Mesenteric fat pad (tissue), 1 donor: ENCODE results near the gene SUN1. TPM values are rescaled to one million over a fixed set of nuclear protein-coding genes. Genes with fewer than 3 reads are reported as not detected.
"Not testable (repeated sequence)": the region's sequence is repeated elsewhere in the genome, so short reads cannot be mapped to it uniquely, and the experiment has no call there.

ENCODE experiments used
- DNase-seq: peaks from one replicate; pipeline ENCODE4 v3.0.0-alpha.2; 2020; ENCODE audit warnings: low spot score
- long read RNA-seq: library from polyadenylated mRNA; unstranded; transcript quantifications from one replicate; pipeline ENCODE4 v2.0.0, GENCODE V29; 2020
- total RNA-seq: library from RNA; stranded (reverse); fragmentation: NEBNext Ultra II Directional; extraction: Animal tissue kit (Norgen Biotek cat#: 25700); gene quantifications from one replicate; pipeline ENCODE4 v1.2.1, GENCODE V29; 2021
- donor health status: DM: yes; HTN: yes; CAD: no.

Gene SUN1, protein sequence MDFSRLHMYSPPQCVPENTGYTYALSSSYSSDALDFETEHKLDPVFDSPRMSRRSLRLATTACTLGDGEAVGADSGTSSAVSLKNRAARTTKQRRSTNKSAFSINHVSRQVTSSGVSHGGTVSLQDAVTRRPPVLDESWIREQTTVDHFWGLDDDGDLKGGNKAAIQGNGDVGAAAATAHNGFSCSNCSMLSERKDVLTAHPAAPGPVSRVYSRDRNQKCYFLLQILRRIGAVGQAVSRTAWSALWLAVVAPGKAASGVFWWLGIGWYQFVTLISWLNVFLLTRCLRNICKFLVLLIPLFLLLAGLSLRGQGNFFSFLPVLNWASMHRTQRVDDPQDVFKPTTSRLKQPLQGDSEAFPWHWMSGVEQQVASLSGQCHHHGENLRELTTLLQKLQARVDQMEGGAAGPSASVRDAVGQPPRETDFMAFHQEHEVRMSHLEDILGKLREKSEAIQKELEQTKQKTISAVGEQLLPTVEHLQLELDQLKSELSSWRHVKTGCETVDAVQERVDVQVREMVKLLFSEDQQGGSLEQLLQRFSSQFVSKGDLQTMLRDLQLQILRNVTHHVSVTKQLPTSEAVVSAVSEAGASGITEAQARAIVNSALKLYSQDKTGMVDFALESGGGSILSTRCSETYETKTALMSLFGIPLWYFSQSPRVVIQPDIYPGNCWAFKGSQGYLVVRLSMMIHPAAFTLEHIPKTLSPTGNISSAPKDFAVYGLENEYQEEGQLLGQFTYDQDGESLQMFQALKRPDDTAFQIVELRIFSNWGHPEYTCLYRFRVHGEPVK
- 144 TPM for total RNA-seq
- long read RNA-seq, partial matches to known transcripts = 32 of 47 reads
- long read RNA-seq, other reads (novel, unspliced or antisense) = 13 of 47 reads

DNA sequence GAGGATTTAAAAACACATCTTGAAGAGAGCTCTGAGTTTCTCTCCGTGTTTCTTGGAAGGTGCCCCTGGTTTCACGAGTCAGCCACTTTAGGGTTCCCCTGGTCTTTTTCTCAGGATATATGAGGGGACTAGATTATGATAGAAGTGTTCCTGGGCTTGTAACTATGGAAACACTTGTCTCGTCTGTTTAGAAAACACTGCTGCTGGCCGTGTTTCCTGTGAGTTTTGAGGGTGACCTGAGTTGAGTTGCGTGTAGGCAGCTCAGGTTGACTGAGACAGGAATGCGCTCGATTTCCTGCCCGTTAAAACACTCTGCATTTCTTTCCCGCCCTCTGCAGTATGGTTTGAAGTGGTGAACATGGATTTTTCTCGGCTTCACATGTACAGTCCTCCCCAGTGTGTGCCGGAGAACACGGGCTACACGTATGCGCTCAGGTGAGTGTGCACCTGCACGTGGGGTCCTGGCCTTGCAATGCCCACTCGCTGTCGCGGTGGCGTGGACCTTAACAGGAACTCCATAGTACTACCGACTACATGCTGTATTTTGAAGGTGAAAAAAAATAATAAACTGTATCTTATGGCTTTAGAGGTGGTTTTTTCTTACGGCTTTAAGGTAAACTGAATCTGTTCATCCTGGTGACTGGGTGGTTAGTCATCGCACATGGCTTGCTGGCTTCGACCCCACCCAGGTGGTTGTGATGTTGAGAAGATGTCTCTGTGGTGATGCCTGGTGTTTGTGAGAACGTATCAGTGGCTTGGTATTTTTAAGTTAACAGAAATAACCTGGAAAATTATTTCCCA is at the start of gene SUN1:
Gene SUN1, plus strand, starts transcription at position 310 of the 801 bp plus-strand sequence. Its CDS starts 49 bp downstream, at position 359.
- no peak for DNase-seq

DNA sequence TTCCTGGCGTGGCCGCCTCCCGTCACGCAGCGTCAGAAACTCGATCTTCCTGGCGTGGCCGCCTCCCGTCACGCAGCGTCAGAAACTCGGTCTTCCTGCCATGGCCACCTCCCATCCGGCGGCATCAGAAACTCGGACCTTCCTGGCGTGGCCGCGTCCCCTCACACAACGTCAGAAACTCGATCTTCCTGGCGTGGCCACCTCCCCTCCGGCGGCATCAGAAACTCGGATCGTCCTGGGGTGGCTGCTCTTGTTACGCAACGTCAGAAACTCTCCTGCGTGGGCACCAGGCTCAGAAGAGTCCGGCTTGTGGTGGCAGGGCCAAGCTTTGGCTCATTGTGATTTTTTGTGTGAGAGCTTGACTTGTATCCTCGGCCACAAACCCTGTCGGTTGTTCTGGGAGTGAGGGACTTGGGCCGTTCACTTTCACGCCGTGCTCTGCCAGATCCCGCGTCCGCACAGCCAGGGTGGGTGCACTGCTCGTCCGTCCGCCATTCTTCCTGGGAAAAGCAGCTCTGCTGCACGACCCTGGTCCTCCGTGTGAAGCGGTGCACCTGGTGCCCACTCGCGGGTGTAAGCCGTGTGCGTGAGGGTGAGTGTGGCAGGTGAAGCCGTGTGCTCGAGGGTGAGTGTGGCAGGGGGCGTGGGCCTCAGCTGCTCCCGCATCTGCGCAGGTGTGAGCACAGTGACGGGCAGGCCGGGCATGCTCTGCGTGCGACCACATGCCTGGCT is 49.4 kb upstream of the SUN1 start:
- no peak for DNase-seq

DNA sequence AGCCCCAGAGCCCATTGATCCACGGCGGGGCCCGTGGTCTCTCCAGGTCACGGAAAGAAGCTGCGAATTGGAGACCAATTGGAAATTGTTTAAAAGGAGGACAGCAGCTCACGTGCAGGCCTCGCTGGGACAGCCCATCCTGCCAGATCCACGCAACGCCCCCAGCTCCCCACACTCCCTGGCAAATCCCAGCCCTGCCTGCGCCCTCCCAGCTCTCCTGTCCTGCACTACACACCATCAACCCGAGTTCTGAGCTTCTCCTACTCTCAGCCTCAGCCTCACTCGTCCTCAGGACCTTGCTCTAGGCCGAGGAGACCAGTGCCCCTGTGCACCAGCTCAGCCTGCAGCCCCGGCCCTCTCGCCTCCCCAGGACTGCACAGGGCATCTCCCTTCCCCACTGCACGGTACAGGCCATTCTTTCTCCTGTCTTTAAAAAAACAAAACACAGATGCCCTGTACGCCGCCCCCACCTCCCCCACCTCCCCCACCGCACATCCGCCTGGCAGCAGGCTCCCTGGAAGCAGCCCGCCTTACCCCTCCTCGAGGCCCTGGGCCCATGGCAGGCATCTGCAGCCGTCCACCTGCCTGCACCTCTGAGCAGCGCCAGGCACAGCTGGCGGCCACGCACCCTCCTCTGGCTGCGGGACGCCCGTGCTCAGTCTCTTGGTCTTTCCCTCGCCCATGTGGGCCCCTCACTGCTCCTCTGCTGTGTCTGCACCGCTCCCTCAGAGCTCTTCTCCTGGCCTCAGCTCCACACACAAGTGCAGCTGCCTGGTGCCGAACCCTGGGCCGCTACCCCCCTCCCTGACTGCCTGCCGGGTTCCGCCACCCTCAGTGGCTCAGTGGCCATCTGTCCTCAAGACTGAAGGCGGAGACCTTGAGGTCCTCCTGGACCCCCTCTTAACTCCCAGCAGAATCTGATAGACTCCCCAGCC is 48.5 kb upstream of the SUN1 start:
- no peak for DNase-seq

GRCh38 chr7:784971-785370 is 47.3 kb upstream of the SUN1 start:
- no peak for DNase-seq

DNA sequence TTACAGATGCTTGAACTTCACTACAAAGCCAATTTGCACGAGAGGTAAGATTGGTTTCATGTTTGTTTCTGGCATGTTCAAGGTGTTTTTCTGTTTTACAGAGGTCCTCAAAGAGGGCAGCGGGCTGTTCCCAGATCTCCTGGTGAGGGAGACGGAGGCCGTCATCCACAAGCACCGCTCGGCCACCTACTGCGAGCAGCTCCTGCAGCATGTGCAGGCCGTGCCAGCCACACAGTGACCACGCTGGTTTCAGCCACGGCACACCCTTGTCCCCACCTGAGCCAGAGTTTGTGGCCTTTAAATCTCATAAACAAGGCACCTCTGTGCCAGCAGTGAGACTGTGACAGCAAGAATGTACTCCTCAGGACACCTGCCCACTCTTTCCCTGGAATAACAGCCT is 46.9 kb upstream of the SUN1 start:
- no peak for DNase-seq

GRCh38 chr7:786472-787255 is 45.6 kb upstream of the SUN1 start:
- no peak for DNase-seq

DNA sequence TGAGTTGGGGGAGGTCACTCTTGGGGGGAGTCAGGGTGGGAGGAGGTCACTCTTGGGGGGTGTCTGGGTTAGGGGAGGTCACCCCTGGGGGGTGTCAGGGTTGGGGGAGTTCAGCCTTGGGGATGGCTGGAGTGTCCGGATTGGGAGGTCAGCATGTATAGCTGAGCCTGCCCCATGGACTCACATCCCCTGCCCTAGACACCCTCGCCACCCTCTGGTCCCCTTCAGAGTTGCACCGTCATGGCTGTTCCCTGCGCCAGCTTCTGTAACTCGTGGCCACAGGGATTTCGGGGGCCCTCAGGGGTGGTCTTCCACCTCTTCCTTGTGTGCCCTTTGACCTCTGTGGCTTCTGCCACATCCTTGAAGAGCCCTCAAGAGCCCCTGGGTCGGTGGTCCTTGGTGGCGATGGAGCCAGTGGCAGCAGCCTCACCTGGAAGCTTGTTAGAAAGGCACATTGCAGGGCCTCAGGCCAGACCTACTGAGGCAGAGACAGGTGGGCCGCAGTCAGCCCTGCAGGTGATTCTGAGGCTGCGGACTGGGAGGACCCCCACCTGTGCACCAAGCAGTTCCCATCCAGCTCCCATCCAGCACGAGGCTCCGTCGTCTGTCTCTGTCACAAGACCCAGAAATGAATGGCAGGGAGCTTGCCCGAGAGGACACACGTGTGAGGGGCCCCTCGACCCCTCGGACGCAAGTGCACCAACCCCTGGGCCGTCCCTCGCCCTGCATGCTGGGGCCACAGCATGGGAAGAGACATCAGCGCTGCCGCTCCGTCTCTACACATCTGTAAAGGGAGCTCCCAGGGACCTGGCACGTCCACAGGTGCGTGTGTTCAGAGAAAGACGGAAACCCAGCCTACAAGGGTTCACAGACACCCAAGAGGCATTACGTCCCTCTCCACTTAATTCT is 44.7 kb upstream of the SUN1 start:
- DNase-seq = no peak

DNA sequence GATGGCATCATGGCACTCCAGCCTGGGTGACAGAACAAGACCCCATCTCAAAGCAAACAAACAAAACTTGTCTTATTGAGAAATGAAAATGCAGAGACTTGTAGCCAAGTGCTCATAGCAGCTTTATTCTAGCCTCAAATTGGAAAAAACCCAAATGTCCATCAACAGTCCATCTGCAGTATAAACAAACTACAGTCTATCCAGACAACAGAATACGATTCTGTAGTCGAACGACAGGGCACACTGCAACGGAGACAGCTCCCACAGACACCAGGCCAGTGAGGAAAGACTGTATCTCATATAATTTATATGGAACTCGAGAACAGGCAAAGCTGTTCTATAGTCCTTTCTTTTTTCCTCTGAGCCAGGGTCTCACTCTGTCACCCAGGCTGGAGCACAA is 40.8 kb upstream of the SUN1 start:
- DNase-seq = no peak

DNA sequence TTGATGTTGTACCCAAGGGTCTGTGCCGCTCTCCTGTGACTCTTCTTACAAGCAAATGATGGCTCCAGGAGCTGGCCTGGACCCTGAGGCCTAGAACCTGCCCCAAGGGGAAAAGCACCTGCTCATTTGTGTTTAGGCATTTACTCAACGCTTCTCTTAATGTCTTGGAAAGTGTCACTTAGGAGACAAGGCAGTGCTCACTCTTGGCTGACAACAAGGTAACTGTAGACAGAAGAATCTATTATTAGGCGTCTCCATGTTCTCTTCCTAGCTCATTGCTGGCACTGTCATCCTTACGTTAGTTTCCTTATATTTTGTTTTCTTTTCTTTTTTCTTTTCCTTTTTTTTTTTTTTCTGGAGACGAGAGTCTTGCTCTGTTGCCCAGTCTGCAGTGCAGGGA is 38.1 kb upstream of the SUN1 start:
- no peak for DNase-seq

- no peak for DNase-seq
These were observed 37.5 kb upstream of the SUN1 start for GRCh38 chr7:794671-795329.

DNA sequence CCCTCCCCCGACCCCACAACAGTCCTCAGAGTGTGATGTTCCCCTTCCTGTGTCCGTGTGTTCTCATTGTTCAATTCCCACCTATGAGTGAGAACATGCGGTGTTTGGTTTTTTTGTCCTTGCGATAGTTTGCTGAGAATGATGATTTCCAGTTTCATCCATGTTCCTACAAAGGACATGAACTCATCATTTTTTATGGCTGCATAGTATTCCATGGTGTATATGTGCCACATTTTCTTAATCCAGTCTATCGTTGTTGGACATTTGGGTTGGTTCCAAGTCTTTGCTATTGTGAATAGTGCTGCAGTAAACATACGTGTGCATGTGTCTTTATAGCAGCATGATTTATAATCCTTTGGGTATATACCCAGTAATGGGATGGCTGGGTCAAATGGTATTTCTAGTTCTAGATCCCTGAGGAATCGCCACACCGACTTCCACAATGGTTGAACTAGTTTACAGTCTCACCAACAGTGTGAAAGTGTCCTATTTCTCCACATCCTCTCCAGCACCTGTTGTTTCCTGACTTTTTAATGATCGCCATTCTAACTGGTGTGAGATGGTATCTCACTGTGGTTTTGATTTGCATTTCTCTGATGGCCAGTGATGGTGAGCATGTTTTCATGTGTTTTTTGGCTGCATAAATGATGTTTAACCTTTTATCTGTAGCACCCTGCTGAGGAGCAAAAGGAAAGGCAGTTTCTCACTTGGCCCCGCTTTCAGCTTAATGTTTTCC is 35.7 kb upstream of the SUN1 start:
- DNase-seq = not testable (repeated sequence)

DNA sequence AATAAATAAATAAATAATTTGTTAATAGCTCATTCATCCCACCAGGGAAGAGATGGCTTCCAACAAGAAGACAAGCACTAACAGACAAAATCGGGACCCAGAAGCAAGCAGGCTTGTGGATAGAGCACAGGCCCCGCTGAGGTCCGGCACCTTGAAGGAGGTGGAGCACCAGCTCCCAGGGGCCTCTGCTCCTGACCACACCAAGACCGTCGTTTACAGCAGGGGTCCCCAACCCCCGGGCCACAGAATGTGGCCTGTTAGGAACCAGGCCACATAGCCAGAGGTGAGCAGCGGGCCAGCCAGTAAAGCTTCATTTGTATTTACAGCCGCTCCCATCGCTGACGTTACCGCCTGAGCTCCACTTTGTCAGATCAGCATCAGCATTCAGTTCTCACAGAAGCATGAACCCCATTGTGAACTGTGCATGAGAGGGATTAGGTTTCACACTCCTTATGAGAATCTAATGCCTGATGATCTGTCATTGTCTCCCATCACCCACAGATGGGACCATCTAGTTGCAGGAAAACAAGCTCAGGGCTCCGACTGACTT is 33.3 kb upstream of the SUN1 start:
- DNase-seq = no peak

DNA sequence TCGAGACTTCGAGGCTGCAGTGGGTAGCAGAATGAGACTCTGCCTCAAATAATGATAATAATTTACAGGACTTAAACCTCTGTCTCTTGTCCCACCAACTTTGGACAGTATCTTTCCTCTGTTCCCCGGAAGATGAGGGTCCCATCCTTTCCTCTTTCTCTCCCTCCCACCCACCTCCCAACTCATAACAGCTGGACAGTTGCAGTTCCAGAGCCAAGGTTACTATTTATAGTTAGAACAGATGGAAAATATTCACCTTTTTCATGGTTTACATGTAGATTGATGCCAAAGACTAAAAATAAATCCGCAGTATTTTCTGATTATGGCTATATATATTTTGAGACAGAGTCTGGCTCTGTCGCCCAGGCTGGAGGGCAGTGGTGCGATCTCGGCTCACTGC is 31.6 kb upstream of the SUN1 start:
- DNase-seq = no peak

DNA sequence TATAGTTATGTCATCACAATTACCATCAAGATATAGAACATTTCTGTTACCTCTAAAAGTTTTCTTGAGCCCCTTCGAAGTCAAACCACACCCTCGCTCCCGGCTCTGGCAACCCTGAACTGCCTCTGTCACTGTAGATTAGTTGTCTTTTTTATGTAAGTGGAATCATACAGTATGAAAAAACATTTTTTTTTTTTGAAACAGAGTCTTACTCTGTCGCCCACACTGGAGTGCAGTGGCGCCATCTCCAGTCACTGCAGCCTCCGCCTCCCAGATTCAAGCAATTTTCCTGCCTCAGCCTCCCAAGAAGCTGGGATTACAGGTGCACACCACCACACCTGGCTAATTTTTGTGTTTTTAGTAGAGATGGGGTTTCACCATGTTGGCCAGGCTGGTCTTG is 30.9 kb upstream of the SUN1 start:
- not testable (repeated sequence) for DNase-seq

DNA sequence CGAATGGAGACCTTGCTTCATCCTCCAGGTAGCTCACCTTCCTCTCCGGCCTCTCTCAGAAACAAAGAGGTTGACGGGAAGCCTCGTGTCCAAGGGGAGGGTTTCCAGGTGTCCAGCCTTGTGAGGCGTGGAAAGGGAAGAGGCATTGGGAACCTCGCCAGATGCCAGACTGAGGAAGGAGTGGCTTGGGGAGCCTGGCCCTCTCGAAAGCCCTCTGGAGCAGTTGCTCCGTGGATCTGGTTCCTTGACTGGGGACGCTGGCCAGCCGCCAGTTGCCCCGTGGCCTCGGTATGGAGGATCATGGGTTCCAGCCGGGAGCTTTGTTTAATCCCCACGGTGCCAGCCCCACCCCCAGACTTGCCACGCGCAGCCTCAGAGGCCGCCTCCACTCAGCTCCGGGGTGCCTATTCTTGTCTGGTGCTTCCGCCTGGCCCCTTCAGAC is 30.3 kb upstream of the SUN1 start:
- no peak for DNase-seq
